GDM1 (cell line): ENCODE data around the gene LUZP2.

Source experiments
- DNase-seq: peaks from one replicate; lab custom pipeline; 2025; lab: John Stamatoyannopoulos, UW

LUZP2 gene

DNA sequence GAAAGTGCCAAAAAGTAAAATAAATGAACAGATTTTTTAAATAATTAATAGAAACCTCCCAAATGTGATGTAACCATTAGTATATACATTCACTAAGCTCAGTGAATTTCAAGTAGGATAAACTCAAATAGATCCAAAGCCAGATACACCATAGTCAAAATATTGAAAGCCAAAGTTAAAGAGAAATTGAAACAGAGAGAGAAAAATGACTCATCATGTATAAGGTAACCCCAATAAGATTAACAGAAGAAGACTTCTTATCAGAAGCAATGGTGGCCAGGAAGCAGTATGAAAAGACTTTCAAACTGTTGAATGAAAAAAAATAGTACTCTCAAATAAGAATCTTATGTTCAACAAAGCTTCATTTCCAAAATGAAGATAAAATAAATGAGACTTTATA, 70.5 kb downstream of the LUZP2 start:
- no peak for DNase-seq

DNA sequence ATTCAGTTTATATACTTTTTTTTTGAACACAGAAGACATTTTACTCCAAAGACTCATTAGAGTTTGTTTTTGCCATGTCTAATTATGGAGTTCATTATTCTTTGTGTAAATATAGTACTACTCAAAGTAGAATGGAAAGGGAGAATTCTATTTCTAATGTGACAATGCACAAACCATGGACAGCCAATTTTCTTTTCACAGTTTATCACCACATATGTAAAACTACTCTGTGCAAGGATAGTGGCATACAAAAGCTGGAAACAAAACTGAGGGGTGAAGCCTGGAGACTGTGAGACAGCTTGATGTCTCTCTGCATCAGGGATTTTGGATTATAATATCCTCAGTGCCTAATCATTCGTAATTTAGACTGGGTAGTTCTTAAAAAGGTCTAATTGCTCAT, 75.5 kb downstream of the LUZP2 start:
- DNase-seq = no peak

DNA sequence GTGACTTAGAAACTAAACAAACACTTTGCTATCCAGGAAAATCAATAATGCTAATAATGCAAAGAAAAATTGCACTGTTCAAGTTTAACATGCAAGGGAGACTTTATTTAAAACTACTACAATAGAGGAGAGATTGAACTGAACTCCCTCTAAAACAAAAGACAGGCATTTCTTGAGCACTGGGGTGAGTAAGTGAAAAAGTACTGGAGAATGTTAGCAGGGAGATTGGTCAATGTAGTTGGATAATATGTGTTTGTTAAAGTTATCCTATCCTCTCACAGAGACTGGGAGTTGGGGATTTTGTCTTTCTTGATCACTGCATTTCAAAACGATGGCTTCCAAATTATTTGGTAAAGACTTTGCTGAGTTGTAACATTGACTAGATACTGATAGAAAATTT, 77.6 kb downstream of the LUZP2 start:
- no peak for DNase-seq

DNA sequence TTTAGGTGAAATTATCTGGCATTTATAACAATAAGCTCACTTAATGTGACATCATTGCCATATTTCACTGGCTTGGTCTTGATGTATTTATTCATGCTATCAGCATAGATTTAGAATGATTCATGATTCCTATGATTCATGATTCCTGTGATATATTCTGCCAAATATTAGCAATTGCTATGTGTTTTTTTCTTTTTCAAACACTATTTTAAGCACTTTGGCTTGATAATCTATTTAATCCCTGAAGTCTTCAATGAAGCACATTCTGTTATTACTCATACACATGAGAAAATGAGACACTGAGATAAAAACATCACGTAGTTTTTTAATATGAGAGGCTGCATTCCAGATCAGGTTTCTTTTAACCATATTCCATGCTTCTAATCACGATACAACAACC, 78.5 kb downstream of the LUZP2 start:
- no peak for DNase-seq

DNA sequence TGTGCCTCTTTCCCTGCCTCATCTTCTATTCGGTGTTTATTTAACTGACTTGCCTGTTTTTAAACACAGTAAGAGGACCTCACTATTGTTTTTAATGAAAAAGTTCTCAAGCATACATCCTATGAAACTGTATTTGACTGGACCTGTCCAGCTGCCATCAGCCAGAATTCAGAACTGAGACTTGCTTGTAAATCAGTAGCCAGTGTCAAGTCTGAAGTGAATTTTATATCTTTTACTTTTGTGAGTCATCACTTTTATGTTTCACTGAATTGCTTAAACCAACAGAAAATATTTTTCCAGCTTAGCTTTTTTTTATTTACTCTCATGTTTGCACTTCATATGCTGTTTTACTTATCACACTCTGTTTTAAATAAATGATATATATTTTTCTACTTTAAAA, 88.3 kb downstream of the LUZP2 start:
- DNase-seq = no peak

DNA sequence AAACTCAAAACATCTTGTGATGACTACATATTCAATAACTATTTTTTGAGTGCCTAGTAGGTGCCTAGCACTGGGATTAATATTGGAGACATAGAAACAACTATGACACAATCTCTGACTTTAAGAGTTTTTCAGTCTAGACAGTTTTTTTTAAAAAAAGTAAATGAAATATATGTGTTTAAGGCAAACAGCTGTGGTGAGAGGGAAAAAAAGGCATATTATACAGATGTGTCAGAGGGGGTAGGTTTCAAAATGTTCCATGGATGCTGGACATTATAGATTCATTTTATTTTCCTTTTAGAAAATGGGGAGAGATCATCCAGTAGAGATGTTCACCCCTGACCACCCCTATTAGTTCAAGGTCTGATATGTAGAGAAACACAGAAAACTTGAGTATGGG, 90.8 kb downstream of the LUZP2 start:
- no peak for DNase-seq

DNA sequence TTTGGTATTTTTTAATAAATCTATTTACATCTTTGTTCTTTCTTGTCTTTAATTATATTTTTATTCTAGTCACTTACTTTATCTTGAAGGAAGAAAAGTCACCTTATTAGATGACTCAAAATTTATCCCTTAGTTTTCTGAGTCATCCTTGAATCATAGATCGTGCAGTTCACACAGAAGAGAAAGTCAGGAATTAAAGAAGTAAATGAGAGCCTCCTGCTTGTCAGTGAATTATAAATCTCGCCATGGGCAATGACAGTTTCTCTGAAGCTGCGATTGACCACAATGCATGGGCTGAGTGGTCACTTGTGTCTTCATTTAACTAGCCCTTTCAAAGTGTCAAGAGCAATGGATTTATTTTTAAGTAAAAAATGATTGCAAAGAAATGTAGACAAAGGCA, 91.2 kb downstream of the LUZP2 start:
- DNase-seq = no peak

DNA sequence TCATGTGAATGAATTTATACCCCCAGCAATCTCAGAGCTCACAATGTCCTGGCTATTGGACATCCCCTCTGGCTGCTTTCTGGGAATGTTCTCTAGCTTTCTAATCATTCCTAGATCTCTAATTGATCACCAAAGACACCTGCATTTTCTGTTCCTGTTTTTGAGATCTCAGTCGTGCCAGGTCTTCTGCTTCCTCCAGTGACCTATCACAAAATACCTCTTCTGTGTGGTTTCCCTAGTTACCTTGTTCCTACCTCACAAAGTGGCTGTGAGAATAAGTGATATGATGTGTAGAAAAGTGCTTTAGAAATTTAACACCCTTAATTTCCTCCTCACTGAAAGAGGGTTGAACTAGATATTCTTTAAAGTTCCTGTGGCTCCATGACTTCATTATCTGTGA, 92.2 kb downstream of the LUZP2 start:
- DNase-seq = no peak

DNA sequence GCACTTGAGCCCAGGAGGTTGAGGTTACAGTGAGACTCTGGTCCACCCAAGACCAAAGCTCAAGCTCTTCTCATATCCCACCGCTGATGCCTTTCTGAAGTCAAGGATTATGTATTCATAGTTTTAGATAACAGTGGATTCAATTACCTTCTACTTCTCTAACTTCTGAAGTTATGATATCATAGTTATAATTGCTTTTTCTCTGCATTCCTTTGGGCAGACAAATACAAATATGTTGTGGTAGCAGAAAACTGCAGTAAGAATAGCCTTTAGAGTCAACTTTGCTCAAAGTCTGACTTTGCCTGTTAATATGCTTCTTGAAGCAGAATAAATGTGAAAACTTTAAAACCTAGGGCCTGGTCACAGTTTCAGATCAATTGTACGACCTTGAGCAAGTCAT, 94.4 kb downstream of the LUZP2 start:
- no peak for DNase-seq

DNA sequence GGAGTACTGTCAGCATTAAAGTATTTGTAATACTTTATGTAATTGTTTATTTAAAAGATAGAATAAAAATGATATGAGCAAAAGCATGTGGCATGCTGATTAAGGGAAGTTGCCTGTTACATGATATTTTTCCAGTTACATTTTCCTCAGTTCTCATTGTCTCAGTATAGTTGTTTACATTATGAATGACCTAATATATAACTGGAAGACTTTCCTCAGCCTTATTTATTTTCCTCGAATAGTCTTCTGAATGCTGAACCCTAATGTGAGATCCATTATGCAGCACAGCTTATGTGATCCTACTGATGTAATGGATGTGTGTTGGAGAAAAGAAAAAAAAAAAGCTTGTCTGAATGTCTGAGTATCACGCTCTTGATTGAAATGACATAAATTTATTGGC, 95.5 kb downstream of the LUZP2 start:
- DNase-seq = no peak

DNA sequence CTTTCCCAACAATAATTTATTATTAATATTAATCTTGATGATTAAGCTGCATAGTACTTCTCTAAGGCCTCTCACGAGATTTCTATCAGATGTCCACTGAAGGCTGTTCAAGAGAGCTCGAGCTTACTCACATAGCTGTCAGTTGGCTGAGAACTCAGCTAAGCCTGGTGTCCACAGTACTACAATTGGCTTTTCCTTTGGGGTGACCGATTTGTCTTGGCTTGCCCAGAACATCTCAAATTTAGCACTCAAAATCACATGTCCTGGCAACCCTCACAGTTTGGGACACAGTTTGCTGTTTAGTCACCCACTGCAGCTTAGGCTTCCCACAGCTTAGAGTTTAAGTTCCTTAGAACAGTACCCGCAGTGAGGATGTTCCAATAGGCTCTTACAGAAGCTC, 96.5 kb downstream of the LUZP2 start:
- DNase-seq = no peak

DNA sequence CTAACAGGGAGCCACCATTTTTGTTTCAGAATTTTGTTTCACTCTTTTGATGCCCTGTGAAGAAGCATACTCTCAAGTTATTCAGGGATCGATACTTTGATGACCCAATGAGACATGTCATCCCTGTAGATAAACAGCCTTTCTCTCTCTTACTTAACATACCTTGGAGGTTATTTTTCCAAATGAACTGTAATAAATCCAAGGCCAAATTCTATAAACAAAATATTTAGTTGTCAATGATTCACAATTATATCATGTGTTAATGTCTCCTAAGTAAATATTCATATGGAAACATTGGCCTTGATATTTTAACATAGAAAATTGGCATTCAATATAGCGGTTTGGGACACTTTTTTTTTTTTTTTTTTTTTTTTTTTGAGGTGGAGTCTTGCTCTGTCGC, 97.5 kb downstream of the LUZP2 start:
- no peak for DNase-seq

DNA sequence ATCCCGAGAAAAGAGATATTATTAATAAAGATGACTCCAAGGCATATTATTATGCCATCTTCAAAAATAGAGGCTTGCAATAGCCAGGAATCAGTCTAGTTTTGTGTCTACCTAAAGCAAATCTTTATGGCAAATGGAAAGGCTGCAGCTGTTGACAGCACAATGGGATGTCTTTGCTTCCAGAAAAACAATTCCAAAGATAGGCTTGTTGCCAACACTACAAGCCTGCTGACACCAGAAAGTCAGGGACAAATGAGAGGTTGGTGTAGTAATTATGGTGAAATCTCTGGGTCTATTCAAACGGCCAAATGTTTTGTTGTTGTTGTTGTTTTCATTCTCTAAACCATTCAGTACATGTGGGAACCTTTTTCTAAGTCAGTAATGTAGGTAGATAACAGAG, 101.8 kb downstream of the LUZP2 start:
- no peak for DNase-seq

DNA sequence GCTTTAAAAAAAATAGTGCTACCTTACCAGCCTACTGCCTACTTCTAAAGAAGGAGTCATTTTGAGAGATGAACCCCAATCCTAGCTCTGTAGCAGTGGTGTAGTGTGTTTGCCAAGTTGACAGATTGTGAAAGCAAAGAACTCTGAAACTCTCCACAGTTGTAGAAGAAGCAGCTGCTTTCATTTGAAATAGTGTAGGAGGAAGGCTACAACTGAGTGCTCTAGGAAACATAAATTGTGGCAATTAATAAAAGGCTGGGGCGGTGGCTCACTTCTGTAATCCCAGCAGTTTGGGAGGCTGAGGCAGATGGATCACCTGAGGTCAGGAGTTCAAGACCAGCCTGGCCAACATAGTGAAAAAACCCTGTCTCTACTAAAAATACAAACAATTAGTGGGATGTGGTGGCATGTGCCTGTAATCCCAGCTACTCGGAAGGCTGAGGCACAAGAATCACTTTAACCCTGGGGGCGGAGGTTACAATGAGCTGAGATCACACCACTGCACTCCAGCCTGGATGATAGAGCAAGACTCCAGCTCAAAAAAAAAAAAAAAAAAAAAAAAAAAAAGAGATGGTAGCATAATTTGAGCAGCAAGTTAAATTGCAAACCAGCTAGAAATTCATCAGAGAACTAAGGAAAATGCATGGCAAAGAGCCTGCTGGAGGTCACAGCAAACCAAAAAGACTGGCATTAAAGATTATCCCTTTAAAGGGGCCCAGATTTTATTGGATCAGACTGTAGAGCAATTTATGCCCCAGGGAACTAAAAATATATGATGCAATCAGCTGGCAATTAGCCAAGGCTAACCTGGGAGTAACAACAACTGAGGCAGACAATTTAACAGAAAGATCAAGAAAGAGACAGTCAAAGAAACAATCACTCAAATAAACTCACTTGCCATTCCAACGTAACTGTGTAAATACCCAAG, 112.6 kb downstream of the LUZP2 start:
- DNase-seq = no peak

DNA sequence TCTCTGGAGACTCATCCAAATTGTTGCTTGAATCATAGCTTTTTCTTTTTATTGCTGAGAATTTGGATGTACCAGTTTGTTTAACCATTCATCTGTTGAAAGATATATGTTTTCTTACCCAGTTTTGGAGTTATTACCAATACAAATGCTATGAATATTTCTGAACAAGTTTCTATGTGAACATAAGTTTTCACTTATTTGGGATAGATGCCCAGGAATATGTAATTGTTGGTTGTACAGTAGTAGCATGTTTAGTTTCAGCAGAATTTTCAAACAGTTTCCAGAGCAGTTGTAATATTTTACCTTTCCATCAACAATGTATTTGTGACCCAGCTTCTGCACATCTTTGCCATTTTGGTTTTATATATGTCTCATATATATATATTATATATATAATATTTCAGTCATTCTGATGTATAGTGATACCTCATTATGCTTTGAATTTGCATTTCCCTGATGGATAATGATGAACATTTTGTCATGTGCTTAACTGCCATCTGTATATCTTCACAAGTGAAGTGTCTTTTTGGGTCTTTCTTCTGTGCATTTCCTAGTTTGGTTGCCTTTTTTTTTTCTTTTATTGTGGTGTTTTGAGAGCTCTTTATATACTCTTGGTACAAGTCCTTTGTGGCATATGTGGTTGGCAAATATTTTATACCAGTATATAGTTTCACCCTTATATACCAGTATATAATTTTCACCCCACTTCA, 118.8 kb downstream of the LUZP2 start:
- no peak for DNase-seq

DNA sequence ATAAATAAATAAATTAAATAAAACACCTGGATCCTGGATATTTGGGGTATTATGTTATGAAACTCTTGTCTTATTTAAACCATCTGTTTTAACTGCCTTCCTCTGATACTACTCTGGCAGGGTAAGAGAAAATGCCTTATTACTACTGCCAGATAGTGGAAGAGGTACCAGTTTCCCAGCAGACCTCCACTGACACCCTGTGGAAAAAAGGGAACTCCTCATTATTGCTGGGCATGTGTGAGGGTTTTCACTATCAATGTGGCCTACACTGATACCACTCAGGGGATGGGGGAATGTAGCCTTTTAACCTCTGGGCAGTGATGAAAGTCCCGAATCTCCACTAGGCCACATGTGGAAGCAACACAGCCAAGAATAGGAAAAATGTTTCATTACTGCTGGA, 121.0 kb downstream of the LUZP2 start:
- DNase-seq = no peak

DNA sequence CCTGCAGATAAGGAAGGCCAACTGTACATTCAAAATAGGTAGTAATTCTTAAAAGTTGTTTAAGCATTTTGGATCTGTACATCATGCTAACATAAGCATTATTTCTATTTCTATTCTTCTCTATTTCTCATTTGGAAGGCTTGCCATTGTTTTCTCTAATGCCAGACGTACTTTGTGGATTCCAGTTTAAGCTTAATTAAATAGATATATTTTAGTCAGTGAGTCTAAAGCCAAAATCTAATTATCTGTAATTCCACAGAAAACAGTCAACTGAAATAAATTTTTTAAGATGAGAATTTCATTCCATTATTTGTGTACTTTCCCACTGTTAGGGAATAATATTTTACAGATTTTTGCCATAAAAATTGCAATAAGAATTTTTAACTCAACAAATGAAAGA, 123.0 kb downstream of the LUZP2 start:
- no peak for DNase-seq

DNA sequence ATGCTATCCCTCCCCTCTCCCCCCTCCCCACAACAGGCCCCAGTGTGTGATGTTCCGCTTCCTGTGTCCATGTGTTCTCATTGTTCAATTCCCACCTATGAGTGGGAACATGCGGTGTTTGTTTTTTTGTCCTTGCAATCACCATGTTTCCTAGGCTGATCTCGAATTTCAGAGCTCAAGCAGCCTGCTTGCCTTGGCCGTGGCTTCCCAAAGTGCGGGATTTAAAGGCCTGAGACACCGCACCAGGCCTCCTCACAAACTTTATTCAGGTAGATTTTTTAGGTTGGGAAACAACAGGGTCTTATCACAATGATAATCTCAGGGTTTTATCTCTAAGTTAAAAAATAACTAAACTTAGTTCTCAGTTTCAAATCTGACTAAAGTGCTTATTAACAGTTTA, 125.4 kb downstream of the LUZP2 start:
- no peak for DNase-seq

DNA sequence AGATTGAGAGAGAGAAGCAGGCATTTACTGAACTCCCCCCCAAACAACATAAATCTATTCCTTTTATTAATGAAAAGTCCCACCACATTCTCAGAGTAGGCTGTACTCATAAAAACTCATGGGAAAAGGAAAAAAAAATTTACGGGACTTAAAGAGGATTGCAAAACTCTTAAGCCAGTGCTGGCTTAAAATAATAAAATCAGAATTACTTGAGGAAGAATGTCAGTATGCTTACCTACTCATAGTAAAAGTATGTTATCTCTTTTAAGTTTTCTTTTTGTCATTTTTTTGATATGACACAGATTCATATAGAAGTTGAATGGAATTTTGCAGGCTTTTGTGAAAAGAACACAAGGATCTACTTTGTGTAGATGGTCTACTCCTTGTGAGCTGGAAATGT, 126.3 kb downstream of the LUZP2 start:
- DNase-seq = no peak

DNA sequence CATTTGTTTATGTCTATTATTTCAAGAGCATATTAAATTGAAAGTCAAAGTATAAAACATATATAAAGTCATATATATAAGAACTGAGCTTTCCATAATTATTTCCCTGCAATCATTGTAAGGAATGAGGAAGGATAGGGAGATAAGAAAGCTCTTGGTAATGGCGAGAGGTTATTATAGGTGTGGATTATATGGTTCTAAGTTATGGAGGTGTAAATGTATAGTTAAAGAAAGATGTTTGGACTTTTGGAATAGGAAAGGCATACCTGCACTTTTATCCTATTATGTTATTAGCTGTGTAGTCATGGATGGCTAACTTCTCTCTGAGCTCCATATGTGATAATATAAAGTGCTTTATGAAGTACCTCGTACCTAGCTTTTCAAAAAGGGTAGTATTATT, 127.6 kb downstream of the LUZP2 start:
- DNase-seq = no peak

DNA sequence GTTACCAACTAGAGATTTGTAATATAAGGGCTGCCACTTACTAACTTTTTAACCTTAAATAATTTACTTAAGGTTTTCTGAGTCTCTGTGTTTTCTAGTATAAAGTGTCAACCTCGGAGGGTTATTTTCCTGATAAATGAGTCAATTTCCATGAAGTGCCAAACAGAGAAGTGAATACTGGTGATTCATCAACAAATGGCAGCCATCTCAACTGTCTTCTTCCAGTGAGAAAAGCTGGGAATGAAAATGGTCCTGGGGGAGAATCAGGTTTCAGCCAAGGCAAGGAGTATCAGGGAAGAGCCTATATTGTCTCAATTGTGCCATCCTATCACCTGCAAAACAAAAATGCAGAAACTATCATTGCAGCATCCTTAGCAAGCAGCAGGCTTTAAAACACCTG, 129.1 kb downstream of the LUZP2 start:
- no peak for DNase-seq

DNA sequence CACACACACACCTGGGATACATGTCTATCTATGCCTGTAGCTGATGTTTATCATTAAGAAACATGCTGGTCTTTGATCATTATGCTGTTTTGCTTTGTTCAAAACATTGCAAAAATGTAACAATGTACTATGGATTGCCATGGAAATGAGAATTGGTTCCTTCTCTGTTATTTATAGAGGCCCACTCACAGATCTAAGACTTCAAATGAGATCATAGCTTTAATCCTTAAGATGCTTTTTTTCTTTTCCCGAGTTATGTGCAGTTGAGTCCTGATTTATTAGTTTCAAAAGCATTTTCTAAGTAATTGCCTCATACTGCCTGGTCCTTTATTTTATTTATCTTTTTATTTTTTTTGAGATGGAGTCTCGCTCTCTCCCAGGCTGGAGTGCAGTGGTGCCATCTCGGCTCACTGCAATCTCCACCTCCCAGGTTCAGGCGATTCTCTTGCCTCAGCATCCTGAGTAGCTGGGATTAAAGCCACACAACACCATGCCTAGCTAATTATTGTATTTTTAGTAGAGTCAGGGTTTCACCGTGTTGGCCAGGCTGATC, 131.4 kb downstream of the LUZP2 start:
- no peak for DNase-seq

DNA sequence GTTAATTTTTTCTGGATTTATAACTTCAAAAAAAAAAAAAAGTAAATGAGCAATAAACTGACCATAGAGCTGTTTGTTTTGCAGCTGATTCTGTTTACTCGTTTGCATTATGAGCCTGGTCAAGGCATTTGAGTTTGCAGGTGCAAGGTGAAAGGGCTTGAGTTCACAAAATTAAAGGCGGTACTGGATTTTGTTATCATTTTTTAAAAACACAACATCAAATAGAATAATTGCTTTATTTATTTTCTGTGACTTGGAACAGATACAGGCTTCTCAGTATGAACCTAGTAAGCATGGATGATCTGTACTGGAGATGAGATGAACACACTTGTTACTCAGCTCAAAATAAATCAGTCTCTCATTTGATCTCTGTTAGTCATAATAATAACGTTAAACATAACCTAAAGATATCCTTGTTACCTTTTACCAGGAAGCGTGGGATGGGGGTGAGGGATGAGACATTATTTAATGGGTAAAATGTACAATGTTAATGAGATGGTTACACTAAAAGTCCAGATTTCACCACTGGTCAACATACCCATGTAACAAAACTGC, 137.8 kb downstream of the LUZP2 start:
- no peak for DNase-seq
